ENCODE data around the gene VAPA. TPM values are rescaled to one million over a fixed set of nuclear protein-coding genes. Genes with fewer than 3 reads are reported as not detected.
"Not testable (repeated sequence)": the region's sequence is repeated elsewhere in the genome, so short reads cannot be mapped to it uniquely, and the experiment has no call there.

The VAPA gene
- total RNA-seq, 1 donor, result 288 TPM

GRCh38 chr18:9905401-9905922, 8.4 kb upstream of the VAPA start:
- no peak overlapping the region for H3K4me3 ChIP-seq (ENCODE audit: low read depth, low read length)
- DNase-seq (ENCODE audit: low read depth), result peak; percentile 90
- no peak for TF ChIP-seq CTCF (IDR thresholded peaks at IDR 0.05; ENCODE audit: insufficient read depth, low read depth, low read length)

GRCh38 chr18:9906481-9906880, 7.3 kb upstream of the VAPA start:
- no peak overlapping the region for H3K4me3 ChIP-seq (ENCODE audit: low read depth, low read length)
- DNase-seq (ENCODE audit: low read depth), result no peak

GRCh38 chr18:9907867-9908266, 5.9 kb upstream of the VAPA start:
- no peak for DNase-seq (ENCODE audit: low read depth)
- TF ChIP-seq CTCF (IDR thresholded peaks at IDR 0.05; ENCODE audit: insufficient read depth, low read depth, low read length), result no peak
- no peak overlapping the region for H3K4me3 ChIP-seq (ENCODE audit: low read depth, low read length)

More at GRCh38 chr18:9906481-9906880, 7.3 kb upstream of the VAPA start:
- TF ChIP-seq CTCF (IDR thresholded peaks at IDR 0.05; ENCODE audit: insufficient read depth, low read depth, low read length), result no peak

- no peak for TF ChIP-seq CTCF (IDR thresholded peaks at IDR 0.05; ENCODE audit: insufficient read depth, low read depth, low read length)
- DNase-seq (ENCODE audit: low read depth), result no peak
- H3K4me3 ChIP-seq (ENCODE audit: low read depth, low read length), result no peak overlapping the region
These were observed 3.7 kb upstream of the VAPA start for GRCh38 chr18:9910071-9910470.

GRCh38 chr18:9910661-9911060, 3.2 kb upstream of the VAPA start:
- no peak for TF ChIP-seq CTCF (IDR thresholded peaks at IDR 0.05; ENCODE audit: insufficient read depth, low read depth, low read length)
- DNase-seq (ENCODE audit: low read depth), result no peak
- H3K4me3 ChIP-seq (ENCODE audit: low read depth, low read length), result no peak overlapping the region

GRCh38 chr18:9911226-9911625, 2.6 kb upstream of the VAPA start:
- TF ChIP-seq CTCF (IDR thresholded peaks at IDR 0.05; ENCODE audit: insufficient read depth, low read depth, low read length), result no peak
- no peak overlapping the region for H3K4me3 ChIP-seq (ENCODE audit: low read depth, low read length)
- no peak for DNase-seq (ENCODE audit: low read depth)

- DNase-seq (ENCODE audit: low read depth); H3K4me3 ChIP-seq (ENCODE audit: low read depth, low read length): not testable (repeated sequence)
These were observed 1.5 kb upstream of the VAPA start for GRCh38 chr18:9912285-9912684.
